Chondrocyte (in vitro differentiated cells): Measurements from ENCODE around the gene PAK6. TPM values are rescaled to one million over a fixed set of nuclear protein-coding genes. Genes with fewer than 3 reads are reported as not detected.

Source experiments
- DNase-seq: peaks from one replicate; pipeline ENCODE4 v3.0.0; 2021; ENCODE audit warnings: mixed read lengths, low spot score
- H3K27ac Mint-ChIP-seq: one replicate; pipeline ENCODE4 v1.8.0; 2021; ENCODE audit warnings: mild to moderate bottlenecking, moderate library complexity, mixed read lengths; ENCODE audit not compliant: unreplicated experiment
- H3K27me3 Mint-ChIP-seq: 2 replicates; pipeline ENCODE4 v1.8.0; 2021; ENCODE audit warnings: low read depth, mixed read lengths
- H3K36me3 Mint-ChIP-seq: 2 replicates; pipeline ENCODE4 v1.8.0; 2021; ENCODE audit warnings: low read depth, mixed read lengths
- H3K4me1 Mint-ChIP-seq: 2 replicates; pipeline ENCODE4 v1.8.0; 2021; ENCODE audit warnings: low read depth, mild to moderate bottlenecking, mixed read lengths
- H3K4me3 Mint-ChIP-seq: one replicate; pipeline ENCODE4 v1.8.0; 2021; ENCODE audit warnings: mild to moderate bottlenecking, moderate library complexity, mixed read lengths; ENCODE audit not compliant: unreplicated experiment
- H3K9me3 Mint-ChIP-seq: 2 replicates; pipeline ENCODE4 v1.8.0; 2021; ENCODE audit warnings: low read depth, mixed read lengths
- total RNA-seq: library from RNA; stranded (reverse); gene quantifications from 3 replicates; pipeline ENCODE4 v1.2.1, GENCODE V29; 2021
- TF ChIP-seq, protein P1 (sequence below): fragments of 200-600 bp; sonication (generic); IDR thresholded peaks from 2 replicates; pipeline ENCODE4 v1.5.0; 2021; ENCODE audit warnings: antibody characterized with exemption, mild to moderate bottlenecking, moderate library complexity

The PAK6 gene
- total RNA-seq, 1 donor from 2014 or later: 0.37 TPM

DNA sequence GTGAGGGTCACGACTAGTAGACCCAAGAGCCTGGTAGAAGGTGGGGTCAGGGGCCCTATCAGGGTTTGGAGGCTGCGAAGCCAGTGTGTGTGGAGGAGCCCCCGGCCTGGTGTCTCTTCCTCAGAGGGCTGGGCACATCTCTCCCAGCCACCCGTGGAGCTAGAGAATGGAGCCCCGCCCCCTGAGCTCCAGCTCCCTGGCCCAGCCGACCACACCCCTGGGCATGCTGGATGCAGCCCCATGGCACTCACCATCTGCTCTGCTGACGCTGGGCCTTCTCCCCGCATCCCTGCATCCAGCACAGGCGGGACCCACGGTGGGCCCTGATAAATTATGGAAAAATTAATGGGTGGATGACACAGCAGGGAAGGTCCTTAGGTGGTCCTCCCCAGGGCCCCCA, 26.5 kb downstream of the PAK6 start:
- Mint-ChIP-seq H3K9me3 (no peaks in the 10 kb centered on the region), H3K4me1 (peaks cover 13% of the 10 kb centered on the region), H3K27me3 (no peaks in the 10 kb centered on the region), H3K4me3 (no peak overlapping the region), H3K27ac (no peak overlapping the region), H3K36me3 (no peaks in the 10 kb centered on the region)
- TF ChIP-seq, protein P1, sequence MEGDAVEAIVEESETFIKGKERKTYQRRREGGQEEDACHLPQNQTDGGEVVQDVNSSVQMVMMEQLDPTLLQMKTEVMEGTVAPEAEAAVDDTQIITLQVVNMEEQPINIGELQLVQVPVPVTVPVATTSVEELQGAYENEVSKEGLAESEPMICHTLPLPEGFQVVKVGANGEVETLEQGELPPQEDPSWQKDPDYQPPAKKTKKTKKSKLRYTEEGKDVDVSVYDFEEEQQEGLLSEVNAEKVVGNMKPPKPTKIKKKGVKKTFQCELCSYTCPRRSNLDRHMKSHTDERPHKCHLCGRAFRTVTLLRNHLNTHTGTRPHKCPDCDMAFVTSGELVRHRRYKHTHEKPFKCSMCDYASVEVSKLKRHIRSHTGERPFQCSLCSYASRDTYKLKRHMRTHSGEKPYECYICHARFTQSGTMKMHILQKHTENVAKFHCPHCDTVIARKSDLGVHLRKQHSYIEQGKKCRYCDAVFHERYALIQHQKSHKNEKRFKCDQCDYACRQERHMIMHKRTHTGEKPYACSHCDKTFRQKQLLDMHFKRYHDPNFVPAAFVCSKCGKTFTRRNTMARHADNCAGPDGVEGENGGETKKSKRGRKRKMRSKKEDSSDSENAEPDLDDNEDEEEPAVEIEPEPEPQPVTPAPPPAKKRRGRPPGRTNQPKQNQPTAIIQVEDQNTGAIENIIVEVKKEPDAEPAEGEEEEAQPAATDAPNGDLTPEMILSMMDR: no peak
- no peak for DNase-seq

DNA sequence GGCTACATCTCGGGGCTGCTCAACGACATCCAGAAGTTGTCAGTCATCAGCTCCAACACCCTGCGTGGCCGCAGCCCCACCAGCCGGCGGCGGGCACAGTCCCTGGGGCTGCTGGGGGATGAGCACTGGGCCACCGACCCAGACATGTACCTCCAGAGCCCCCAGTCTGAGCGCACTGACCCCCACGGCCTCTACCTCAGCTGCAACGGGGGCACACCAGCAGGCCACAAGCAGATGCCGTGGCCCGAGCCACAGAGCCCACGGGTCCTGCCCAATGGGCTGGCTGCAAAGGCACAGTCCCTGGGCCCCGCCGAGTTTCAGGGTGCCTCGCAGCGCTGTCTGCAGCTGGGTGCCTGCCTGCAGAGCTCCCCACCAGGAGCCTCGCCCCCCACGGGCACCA, 27.0 kb downstream of the PAK6 start:
- TF ChIP-seq, protein P1: no peak
- DNase-seq: no peak
- Mint-ChIP-seq H3K9me3 (no peaks in the 10 kb centered on the region), H3K27ac (no peak overlapping the region), H3K27me3 (no peaks in the 10 kb centered on the region), H3K36me3 (no peaks in the 10 kb centered on the region), H3K4me1 (peaks cover 13% of the 10 kb centered on the region), H3K4me3 (no peak overlapping the region)

DNA sequence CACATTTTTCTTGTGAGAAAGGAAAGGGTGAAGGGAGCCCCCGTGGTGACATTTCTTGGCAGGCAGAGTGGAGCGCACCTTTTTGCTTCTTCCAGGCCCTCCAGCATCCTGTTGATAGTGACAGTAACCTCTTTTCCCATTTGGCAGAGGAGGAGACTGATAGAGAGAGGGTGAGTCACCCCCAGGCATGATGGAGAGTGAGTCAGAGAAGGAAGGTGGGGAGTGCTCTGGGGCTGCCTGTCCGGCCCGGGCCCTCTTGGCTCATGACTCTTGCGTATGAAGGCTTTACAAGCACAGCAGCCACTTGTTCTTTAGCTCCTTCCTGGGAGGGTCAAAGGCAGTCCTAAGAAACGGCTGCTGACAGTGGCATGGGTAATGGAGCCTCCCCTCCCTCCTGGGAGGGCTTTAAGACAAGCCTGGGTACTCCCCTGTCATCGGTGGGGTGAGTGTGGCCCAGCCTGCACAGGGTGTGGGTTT, 28.0 kb downstream of the PAK6 start:
- Mint-ChIP-seq H3K4me3 (no peak overlapping the region), H3K27ac (no peak overlapping the region), H3K4me1 (peaks cover 13% of the 10 kb centered on the region), H3K36me3 (no peaks in the 10 kb centered on the region), H3K27me3 (no peaks in the 10 kb centered on the region), H3K9me3 (no peaks in the 10 kb centered on the region)
- TF ChIP-seq, protein P1: no peak
- DNase-seq: no peak

DNA sequence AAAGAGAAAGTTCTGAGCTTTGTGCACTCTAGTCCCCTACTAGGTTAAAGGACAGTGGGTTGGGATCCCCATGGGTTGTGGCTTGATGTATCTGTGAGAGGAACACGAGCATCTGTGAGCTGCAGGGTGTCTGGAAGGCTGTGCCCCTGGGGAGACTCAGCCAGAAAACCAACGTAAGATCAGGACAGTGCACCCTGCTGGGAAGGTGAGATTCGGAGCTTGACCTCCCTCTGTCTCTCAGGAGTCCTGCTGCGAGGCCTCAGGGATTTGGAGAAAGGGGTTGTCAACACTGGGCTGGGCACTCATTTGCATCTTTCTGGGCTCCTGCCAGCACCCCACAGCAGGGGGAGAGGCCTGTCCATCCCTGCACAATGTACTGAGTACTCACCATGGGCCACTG, 28.8 kb downstream of the PAK6 start:
- H3K36me3 Mint-ChIP-seq: no peaks in the 10 kb centered on the region
- DNase-seq: no peak
- no peak overlapping the region for H3K4me3 Mint-ChIP-seq
- peaks cover 13% of the 10 kb centered on the region for H3K4me1 Mint-ChIP-seq
- no peak overlapping the region for H3K27ac Mint-ChIP-seq
- no peaks in the 10 kb centered on the region for H3K9me3 Mint-ChIP-seq
- TF ChIP-seq, protein P1: no peak
- H3K27me3 Mint-ChIP-seq: no peaks in the 10 kb centered on the region

DNA sequence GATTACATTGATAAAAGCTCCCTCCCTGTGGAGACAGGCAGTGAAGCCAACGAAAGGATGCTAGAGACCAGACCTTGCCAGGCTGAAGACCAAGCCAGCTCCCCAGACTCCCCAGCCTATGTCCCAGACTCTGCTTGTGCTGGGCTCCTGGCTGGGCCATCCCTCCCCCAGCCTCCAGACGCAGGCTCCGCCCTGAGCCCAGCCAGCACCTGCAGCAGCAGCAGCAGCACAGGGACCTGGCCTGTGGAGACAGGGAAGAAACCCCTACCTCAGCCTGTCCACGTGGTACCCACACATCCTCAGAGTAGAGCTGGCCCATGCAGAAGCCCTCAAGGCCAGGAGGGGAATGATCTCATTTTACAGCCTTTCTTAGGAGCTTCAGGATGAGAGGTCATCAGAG, 30.7 kb downstream of the PAK6 start:
- TF ChIP-seq, protein P1: no peak
- Mint-ChIP-seq H3K27me3 (no peaks in the 10 kb centered on the region), H3K36me3 (no peaks in the 10 kb centered on the region), H3K4me1 (peaks cover 7% of the 10 kb centered on the region), H3K4me3 (no peak overlapping the region), H3K27ac (no peak overlapping the region), H3K9me3 (no peaks in the 10 kb centered on the region)
- no peak for DNase-seq
